Superior temporal gyrus (tissue), 1 donor: ENCODE results near the gene DTWD2.
"Not testable (repeated sequence)": the region's sequence is repeated elsewhere in the genome, so short reads cannot be mapped to it uniquely, and the experiment has no call there.

Source experiments
- DNase-seq: peaks from one replicate; pipeline ENCODE4 v3.0.0-alpha.2; 2016; ENCODE audit errors: extremely low spot score

DTWD2 gene

DNA sequence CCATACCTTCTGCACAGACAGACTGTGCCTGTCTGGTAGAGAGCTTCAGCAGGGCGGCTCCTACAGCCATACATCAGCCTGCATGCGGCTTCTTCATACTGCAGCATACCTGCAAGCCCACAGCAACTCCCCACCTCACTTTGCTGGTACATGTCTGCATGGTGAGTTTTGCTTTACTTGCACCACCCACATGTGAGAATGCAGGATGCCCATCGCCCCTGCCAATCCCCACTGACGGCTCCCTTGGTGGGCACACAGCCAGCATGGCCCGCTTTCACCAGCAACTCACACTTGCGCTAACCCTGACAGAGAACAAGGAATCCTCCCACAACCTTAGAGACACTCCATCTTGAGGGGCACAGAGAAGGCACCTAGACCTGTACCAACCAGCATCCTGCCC, 114.9 kb downstream of the DTWD2 start:
- DNase-seq: no peak

DNA sequence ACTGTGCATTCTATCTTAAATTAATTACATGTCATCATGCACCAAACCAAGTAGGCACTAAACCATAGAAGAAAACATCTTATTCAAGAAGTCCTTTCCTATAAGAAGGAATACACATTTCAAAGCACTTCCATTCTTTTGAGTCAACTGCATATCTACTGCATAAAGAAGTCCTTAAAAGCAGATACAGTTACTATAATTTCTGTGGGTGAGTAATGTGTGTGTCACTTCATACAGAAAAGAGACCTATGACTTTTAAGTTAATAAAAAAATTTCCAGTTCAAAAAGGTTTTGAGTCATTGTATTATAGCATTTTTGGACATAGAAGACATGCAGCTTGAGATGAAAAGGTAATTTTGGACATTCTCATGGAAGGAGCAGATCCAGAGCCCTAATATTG, 125.0 kb downstream of the DTWD2 start:
- DNase-seq: no peak

DNA sequence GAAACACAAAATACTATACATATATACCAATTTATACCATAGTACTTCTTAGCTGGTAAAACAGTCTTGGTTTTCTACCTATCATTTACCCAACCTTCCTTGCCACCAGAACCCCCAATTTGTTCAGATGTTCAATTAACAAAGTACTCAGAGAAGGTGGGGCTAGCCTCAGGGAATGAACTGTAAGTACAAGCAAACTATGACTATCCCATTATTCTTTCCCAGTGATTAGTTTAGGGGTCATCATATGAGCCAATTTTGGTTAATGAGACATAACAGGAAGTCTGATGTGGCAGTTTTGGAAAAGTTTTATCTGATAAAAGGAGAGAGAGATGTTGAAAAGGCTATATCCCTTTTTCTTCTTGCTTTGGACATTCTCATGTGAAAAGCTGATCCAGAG, 125.8 kb downstream of the DTWD2 start:
- no peak for DNase-seq

DNA sequence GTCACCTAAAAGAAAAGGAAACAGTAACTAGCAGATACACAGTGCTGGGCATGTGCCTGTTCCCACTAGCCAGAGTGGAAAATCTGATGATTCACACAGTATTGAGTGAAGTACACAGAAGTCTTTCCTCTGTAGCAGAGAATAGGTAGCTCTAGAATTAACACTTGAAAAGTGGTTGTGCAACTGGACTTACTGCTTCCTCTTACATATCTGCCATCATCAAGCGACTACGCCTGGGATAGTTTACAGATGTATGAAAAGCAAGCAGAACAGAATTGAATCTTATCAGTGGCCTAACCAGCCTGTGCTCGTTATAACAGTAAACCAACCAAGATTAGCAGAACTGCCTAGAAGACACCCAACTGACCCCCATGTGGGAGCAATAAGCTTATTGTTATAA, 130.6 kb downstream of the DTWD2 start:
- DNase-seq: no peak

DNA sequence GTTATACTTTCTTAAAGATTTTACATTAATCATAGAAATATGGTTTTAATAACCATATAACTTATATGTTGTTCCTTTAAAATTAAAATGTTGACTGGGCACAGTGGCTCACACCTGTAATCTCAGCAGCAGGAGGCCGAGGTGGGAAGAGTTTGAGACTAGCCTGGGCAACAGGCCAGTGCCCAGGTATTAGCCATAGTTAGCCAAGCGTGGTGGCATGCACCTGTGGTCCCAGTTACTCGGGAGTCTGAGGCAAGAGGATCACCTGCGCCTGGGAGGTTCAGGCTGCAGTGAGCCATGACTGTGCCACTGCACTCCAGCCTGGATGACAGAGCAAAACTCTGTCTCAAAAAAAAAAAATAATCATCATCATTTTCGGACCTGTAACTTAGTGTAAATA, 133.5 kb downstream of the DTWD2 start:
- no peak for DNase-seq

DNA sequence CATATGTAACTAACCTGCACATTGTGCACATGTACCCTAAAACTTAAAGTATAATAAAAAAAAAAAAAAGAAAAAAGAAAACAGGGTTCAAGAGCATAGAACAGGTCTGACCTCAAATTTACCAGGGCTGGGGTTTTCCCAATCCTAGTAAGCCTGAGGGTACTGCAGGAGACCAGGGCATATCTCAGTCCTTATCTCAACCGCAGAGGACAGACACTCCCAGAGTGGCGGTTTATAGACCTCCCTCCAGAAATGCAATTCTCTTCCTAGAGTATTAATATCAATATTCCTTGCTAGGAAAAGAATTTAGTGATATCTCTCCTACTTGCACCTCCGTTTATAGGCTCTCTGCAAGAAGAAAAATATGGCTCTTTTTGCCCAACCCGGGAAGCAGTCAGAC, 136.6 kb downstream of the DTWD2 start:
- DNase-seq: not testable (repeated sequence)

DNA sequence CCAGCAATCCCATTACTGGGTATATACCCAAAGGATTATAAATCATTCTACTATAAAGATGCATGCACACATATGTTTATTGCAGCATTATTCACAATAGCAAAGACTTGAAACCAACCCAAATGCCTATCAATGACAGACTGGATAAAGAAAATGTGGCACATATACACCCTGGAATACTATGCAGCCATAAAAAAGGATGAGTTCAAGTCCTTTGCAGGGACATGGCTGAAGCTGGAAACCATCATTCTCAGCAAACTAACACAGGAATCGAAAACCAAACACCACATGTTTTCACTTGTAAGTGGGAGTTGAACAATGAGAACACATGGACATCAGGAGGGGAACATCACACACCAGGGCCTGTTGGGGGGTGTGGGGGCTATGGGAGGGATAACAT, 138.8 kb downstream of the DTWD2 start:
- not testable (repeated sequence) for DNase-seq

DNA sequence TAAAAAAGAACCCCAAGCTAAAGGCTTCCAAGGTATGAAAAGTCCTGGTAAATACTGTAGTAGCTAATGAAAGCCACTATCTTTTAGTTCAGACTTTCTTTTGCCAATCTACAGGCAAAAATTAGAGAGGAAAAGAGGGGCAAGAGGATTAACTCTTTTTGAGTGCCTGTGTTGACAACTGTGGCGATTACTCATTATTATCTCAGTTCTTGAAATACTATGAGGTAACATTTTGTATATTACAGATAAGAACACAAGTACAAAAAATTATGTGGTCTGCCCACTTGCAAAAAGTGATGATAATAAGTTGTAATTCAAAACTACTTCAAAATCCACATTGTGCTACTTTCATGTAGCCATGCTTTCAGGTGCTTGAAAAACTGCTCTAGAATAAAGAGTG, 144.0 kb downstream of the DTWD2 start:
- DNase-seq: no peak

DNA sequence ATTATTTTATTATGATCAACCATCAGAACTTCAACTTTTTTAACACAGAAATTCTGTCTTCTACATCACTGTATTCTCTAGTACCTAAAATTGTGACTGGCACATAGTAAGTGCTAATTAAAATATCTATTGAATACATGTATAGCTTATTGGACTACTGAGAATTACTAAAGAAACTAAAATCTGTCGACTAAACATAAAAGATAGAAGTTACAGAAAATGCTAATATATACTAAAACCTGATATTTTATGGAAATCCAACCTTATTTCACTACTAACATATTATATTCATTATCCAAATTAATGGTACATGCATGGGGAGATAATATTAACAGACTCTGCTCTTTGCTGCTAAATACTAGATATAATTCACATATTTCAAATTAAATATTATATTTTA, 153.6 kb downstream of the DTWD2 start:
- no peak for DNase-seq

DNA sequence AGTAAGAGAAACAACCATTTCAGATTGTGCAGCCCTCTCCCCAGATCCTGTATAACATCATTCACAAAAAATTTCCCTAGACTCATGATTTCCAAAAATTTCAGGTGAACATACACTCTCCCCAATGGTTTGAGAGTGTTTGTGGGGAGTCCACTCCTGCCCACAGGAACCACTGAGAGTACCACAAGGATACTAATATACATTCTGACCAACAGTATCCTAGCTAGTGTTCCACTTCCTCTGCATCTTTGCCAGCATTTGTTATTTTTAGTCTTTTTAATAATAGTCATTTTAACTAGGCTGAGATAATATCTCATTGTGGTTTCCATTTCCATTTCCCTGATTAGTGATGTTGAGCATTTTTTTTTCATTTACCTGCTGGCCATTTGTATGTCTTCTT, 155.4 kb downstream of the DTWD2 start:
- DNase-seq: no peak

DNA sequence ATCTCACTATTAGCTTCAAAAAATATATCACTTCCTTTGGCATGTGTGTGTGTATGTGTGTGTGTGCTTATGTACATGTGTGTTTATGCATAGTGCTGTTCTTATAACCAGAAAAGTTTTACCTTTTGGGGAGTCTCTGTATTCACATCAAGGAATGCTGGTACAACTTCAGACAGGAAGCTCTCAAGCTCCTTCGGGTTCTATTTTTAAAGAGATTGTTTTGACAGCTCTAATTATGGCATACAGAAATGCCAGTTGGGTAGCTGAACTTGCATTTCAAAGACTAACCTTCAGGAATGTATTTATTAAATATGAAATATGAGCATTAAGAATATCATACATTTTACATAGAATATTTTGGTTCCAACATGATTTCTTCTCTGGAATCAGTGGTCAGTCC, 163.1 kb downstream of the DTWD2 start:
- no peak for DNase-seq

DNA sequence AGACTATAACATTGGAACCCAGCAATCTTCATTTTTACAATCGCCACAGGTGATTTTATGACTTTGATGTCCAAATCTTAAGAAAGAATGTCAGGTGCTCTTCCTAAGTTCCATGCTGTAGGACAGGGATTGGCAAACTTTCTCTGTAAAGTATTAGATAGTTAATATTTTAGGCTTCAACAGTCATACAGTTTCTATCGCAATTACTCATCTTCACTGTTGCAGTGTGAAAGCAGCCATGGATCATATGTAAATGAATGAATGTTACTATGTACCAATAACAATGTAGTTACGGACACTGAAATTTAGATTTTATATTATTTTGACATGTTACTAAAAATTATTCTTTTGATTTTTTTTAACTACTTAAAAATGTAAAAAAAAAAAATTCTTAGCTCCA, 169.7 kb downstream of the DTWD2 start:
- DNase-seq: no peak

DNA sequence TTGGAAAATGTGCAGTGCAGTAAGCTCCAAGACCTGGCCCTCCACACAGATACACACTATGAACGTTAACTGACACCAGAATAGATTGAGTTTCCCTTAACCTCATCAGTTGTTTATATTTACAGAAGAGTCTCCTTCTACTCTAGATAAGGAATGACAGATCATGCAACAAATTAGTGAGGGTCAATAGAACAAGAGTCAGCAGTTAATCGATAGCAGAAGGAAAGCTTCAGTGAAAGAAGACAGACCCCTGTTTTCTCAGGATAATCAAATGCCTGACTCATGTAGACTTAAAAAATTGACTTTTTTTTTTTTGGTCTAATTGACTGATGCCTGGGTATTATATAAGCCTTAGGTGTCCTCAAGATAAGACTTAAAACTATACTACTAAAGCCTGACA, 179.9 kb downstream of the DTWD2 start:
- no peak for DNase-seq

DNA sequence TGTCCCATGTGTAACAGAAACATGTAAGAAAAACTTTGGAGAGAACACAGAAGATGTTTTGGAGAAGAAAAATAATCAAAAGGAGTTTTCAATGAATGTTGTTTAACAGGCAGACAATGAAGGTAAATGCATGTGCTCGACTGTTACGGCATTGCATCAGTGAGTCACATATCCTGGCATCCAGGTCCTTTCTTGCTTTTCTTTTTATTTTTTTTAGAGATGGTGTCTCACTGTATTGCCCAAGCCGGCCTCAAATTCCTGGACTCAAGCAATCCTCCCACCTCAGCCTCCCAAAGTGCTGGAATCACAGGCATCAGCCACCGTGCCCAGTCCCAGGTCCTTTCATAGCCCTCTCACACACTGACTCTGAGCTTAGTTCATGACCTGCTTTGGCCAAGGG, 181.8 kb downstream of the DTWD2 start:
- DNase-seq: no peak

DNA sequence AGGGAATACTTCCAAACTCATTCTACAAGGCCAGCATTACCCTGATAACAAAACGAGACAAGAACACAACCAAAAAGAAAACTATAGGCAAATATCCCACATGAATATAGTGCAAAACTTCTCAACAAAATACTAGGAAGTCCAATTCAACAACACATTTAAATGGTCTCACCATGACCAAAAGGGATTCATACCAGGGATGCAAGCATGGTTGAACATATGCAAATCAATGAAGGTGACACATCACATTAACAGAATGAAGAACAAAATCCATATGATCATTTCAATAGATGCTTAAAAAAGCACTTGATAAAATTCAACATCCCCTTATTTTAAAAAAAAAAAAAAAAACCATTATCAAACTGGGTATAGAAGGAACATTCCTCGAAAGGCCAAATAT, 186.0 kb downstream of the DTWD2 start:
- no peak for DNase-seq

DNA sequence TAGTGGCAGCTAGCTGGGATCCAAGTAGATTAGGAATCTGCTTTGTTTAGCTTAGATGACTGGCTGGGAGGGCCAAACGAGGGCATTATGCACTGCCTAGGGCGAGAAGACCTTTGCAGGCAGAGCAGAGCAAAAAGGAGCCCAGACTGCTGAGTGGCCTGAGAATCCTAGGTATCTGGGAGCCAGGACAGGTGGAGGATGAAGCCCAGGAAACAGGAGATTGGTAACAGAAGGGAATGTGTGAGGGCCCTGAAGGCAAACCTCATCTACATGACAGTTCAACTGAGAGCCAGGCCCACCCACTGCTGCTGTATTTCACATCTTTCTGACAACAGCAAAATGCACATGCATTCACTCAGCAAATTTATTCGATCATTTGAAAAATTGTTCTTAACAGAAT, 192.3 kb downstream of the DTWD2 start:
- DNase-seq: no peak

DNA sequence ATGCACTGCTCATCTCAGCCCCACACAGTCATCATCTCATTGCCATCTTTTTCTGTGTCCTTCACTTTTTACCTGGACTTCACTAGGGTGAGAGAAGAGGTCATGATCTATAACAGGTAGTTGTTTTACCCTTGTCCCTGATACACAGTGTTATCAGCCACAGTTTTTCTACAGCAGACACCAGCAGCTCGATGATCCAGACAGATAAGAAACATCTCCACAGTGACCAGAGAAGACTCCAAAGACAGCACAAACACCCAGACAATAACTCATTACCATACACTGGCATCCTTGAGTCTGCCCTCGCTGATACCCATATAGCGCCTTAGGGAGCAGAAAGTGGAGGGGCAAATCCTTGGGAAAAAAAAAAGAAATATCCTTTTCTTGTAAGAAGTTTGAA, 194.1 kb downstream of the DTWD2 start:
- DNase-seq: no peak

DNA sequence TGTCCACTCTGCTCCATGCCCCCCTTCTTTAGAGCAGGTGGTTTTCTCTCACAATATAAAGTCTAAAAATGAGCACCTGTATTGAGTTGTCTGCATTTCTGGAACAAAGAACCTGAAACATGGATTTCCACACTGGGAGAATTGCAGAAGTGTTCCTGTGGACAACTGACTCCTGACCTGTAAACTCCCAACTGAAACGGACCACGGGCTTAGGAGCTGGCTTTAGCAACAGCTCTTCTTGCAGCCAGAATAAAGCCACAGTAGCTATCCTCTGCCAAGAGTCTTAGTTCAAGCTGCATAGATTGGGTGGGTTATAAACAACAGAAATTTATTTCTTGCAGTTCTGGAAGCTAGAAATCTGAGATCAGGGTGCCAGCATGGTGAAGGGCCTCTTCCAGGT, 194.7 kb downstream of the DTWD2 start:
- no peak for DNase-seq

DNA sequence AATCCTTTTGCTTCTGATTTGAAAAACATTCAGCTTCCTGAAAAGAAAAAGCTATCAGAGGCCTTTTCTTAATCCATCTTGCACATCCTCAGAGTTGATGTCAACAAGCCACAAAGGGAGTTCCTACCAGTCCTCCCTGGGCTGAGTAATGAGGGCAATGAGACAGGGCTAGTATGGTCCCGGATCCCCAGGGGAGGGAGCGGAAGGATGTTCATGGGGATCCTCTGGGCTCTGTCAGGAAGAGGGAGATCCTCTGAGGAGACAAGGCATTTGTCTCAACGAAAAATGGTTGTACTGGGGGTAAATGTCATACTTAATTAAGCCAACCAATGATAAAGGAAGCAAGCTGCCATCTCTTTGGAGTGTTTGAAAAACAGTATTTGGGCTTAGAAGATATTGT, 195.3 kb downstream of the DTWD2 start:
- DNase-seq: no peak

DNA sequence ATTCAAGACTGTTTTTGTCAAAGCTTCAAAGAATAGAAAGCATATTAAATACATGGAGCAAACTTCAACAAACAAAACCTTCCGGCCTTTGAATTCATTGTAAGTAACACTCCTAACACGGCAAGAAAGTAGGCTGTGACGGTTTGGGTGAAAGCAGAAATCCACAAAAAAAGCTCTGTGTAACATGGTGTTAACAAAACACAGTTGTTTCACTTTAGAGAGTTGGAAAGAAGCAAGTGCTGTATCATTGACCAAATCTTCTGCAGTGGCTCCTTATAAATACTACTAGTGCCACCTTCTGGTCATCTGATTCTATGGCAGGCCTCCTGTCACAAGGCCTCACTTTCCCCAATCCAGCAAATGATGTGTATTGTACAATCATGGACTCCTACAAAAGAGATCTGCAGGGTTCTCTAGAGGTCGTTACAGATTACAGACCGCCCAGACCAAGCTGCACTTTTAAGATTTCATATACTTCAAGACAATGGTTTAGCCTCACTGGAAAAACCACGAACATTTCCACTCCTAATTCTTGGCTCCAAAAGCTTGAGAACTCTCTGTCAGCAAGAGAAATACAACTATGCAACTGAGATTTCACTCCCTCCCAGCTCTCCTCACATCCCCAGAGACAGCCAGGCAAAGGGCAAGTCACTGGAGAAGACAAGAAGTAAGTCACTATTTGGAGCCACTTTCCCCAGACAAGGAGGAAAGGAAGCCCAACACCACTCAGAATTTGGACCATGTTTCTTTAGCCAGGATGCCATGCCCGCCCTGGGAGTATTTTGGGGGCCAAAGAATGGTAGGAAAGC, 196.2 kb downstream of the DTWD2 start:
- peak; percentile 93 for DNase-seq

DNA sequence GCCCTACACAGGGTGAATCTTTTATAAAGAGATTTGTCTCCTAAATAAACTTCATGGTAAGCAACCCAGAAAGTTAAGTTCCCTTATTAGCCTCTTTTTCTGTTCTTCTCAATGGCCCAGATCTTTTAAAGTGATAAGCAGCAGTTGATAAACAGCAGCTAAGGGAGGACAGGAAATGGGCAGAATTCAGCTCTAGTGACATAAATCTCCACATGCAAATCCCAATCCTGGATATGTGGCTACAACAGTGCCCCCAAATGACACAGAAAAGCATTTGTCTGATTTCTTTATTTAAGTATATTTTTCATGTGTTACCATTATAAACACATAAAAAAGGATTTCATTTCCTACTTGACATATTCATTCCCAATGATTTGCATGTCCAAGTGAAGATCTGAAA, 199.0 kb downstream of the DTWD2 start:
- no peak for DNase-seq

DNA sequence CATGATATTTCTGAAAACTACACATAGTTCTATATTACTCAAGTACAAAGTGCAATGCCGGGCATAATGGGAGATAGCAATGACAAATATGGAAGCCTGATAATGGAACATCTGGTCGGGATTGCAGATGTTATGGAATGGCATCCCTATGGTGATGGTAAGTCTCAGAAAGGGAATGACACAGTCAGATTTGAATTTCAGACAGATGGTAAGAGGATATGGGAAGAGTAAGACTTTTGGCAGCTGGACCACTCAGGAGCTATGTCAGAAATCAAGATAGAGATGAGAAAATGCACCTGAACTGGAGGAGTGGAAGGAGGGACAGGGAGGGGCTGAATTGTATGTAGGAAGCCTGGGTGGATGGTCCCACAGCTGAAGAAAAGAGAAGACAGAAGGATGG, 200.0 kb downstream of the DTWD2 start:
- DNase-seq: no peak
